ENCODE measurements around the gene HSPG2. TPM values are rescaled to one million over a fixed set of nuclear protein-coding genes. Genes with fewer than 3 reads are reported as not detected.

Gene HSPG2
- total and polyA plus RNA-seq, 2 of the 13 experiments (the other 11 are each of a cell fraction or from before 2014, with no cell fraction given), result 9.1 to 13.1 TPM

DNA sequence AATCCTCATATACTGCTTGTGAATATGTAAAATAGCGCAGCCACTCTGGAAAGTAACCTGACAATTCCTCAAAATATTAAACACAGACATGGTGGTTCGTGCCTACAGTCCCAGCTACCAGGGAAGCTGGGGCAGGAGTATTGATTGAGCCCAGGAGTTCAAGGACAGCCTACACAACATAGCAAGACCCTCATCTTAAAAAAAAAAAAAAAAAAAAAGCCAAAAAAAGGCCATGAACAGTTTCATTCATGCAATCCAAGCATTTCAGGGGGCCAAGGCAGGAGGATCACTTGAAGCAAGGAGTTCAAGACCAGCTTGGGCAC lies 158.7 kb downstream of the HSPG2 start (continued):
- TF ChIP-seq, protein P1, sequence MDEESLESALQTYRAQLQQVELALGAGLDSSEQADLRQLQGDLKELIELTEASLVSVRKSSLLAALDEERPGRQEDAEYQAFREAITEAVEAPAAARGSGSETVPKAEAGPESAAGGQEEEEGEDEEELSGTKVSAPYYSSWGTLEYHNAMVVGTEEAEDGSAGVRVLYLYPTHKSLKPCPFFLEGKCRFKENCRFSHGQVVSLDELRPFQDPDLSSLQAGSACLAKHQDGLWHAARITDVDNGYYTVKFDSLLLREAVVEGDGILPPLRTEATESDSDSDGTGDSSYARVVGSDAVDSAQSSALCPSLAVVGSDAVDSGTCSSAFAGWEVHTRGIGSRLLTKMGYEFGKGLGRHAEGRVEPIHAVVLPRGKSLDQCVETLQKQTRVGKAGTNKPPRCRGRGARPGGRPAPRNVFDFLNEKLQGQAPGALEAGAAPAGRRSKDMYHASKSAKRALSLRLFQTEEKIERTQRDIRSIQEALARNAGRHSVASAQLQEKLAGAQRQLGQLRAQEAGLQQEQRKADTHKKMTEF (CRISPR knock-in tag; IDR thresholded peaks at IDR 0.05), result no peak
- TF ChIP-seq SALL1 (CRISPR knock-in tag; IDR thresholded peaks at IDR 0.05) (peak; percentile 4; the same call in 1 of the 2 replicates), RXRB (CRISPR knock-in tag; IDR thresholded peaks at IDR 0.05; ENCODE audit: borderline replicate concordance) (peak; percentile 48), BCL6 (CRISPR knock-in tag; IDR thresholded peaks at IDR 0.05) (peak; percentile 86), ZFP36L1 (CRISPR knock-in tag; IDR thresholded peaks at IDR 0.05) (no peak), NR2F6 (IDR thresholded peaks at IDR 0.05) (peak; percentile 49; the same call in 1 of the 2 replicates), NR2F6 (CRISPR knock-in tag; IDR thresholded peaks at IDR 0.05) (peak; percentile 44; the same call in 1 of the 2 replicates), ZNF629 (CRISPR knock-in tag; conservative IDR thresholded peaks at IDR 0.05) (no peak), ZNF780A (CRISPR knock-in tag; IDR thresholded peaks at IDR 0.05) (no peak), CREB1 (IDR thresholded peaks at IDR 0.05) (no peak), CREB1 (CRISPR knock-in tag; IDR thresholded peaks at IDR 0.05) (0 out of 2 replicates have a peak, but pooled peaks have one; percentile 19), NFE2L1 (CRISPR knock-in tag; IDR thresholded peaks at IDR 0.05; ENCODE audit: borderline replicate concordance) (no peak), FOXA3 (CRISPR knock-in tag; IDR thresholded peaks at IDR 0.05) (0 out of 2 replicates have a peak, but pooled peaks have one; percentile 12)
- TF ChIP-seq, protein P2, sequence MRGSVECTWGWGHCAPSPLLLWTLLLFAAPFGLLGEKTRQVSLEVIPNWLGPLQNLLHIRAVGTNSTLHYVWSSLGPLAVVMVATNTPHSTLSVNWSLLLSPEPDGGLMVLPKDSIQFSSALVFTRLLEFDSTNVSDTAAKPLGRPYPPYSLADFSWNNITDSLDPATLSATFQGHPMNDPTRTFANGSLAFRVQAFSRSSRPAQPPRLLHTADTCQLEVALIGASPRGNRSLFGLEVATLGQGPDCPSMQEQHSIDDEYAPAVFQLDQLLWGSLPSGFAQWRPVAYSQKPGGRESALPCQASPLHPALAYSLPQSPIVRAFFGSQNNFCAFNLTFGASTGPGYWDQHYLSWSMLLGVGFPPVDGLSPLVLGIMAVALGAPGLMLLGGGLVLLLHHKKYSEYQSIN (CRISPR knock-in tag; IDR thresholded peaks at IDR 0.05; ENCODE audit: borderline replicate concordance), result no peak
- TF ChIP-seq, protein P3, sequence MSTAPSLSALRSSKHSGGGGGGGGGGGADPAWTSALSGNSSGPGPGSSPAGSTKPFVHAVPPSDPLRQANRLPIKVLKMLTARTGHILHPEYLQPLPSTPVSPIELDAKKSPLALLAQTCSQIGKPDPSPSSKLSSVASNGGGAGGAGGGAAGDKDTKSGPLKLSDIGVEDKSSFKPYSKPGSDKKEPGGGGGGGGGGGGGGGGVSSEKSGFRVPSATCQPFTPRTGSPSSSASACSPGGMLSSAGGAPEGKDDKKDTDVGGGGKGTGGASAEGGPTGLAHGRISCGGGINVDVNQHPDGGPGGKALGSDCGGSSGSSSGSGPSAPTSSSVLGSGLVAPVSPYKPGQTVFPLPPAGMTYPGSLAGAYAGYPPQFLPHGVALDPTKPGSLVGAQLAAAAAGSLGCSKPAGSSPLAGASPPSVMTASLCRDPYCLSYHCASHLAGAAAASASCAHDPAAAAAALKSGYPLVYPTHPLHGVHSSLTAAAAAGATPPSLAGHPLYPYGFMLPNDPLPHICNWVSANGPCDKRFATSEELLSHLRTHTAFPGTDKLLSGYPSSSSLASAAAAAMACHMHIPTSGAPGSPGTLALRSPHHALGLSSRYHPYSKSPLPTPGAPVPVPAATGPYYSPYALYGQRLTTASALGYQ (CRISPR knock-in tag; IDR thresholded peaks at IDR 0.05), result no peak
- TF ChIP-seq, protein P4, sequence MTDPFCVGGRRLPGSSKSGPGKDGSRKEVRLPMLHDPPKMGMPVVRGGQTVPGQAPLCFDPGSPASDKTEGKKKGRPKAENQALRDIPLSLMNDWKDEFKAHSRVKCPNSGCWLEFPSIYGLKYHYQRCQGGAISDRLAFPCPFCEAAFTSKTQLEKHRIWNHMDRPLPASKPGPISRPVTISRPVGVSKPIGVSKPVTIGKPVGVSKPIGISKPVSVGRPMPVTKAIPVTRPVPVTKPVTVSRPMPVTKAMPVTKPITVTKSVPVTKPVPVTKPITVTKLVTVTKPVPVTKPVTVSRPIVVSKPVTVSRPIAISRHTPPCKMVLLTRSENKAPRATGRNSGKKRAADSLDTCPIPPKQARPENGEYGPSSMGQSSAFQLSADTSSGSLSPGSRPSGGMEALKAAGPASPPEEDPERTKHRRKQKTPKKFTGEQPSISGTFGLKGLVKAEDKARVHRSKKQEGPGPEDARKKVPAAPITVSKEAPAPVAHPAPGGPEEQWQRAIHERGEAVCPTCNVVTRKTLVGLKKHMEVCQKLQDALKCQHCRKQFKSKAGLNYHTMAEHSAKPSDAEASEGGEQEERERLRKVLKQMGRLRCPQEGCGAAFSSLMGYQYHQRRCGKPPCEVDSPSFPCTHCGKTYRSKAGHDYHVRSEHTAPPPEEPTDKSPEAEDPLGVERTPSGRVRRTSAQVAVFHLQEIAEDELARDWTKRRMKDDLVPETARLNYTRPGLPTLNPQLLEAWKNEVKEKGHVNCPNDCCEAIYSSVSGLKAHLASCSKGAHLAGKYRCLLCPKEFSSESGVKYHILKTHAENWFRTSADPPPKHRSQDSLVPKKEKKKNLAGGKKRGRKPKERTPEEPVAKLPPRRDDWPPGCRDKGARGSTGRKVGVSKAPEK (CRISPR knock-in tag; IDR thresholded peaks at IDR 0.05; ENCODE audit: borderline replicate concordance), result no peak
- TF ChIP-seq, protein P5, sequence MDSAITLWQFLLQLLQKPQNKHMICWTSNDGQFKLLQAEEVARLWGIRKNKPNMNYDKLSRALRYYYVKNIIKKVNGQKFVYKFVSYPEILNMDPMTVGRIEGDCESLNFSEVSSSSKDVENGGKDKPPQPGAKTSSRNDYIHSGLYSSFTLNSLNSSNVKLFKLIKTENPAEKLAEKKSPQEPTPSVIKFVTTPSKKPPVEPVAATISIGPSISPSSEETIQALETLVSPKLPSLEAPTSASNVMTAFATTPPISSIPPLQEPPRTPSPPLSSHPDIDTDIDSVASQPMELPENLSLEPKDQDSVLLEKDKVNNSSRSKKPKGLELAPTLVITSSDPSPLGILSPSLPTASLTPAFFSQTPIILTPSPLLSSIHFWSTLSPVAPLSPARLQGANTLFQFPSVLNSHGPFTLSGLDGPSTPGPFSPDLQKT (CRISPR knock-in tag; IDR thresholded peaks at IDR 0.05; ENCODE audit: borderline replicate concordance), result no peak
